SJCRH30 (cell line): ENCODE measurements around the gene IL1RAPL1. TPM values are rescaled to one million over a fixed set of nuclear protein-coding genes. Genes with fewer than 3 reads are reported as not detected.
"Not testable (repeated sequence)": the region's sequence is repeated elsewhere in the genome, so short reads cannot be mapped to it uniquely, and the experiment has no call there.

Experiments used
- DNase-seq, 2 experiments: peaks; one replicate each; pipeline ENCODE4 v3.0.0-alpha.2; 2015 to 2020
- H3K27ac ChIP-seq: fragments of 250-450 bp; sonication (Bioruptor Pico); 2 replicates; pipeline ENCODE4 v1.5.1; 2020; ENCODE audit warnings: mild to moderate bottlenecking, moderate library complexity
- H3K27me3 ChIP-seq: fragments of 250-450 bp; sonication (Bioruptor Pico); 2 replicates; pipeline ENCODE4 v1.5.1; 2020; ENCODE audit warnings: mild to moderate bottlenecking, moderate library complexity
- H3K36me3 ChIP-seq: fragments of 250-450 bp; sonication (Bioruptor Pico); 2 replicates; pipeline ENCODE4 v1.5.1; 2020; ENCODE audit warnings: mild to moderate bottlenecking, moderate library complexity
- H3K4me1 ChIP-seq: fragments of 250-450 bp; sonication (Bioruptor Pico); 2 replicates; pipeline ENCODE4 v1.5.1; 2020; ENCODE audit warnings: mild to moderate bottlenecking, moderate library complexity
- H3K4me3 ChIP-seq: fragments of 250-450 bp; sonication (Bioruptor Pico); 2 replicates; pipeline ENCODE4 v1.5.1; 2020; ENCODE audit warnings: mild to moderate bottlenecking, moderate library complexity
- H3K9me3 ChIP-seq: fragments of 250-450 bp; sonication (Bioruptor Pico); replicated peaks from 2 replicates; pipeline ENCODE4 v1.5.1; 2020; ENCODE audit warnings: mild to moderate bottlenecking, moderate library complexity
- total RNA-seq: library from RNA; depleted of rRNA; stranded (reverse); fragments of >200 nt; shearing (Covaris generic); gene quantifications from 2 replicates; pipeline ENCODE4 v1.2.3, GENCODE V29; 2014

Gene IL1RAPL1
- total RNA-seq, 1 experiment from 2014 or later = not detected

DNA sequence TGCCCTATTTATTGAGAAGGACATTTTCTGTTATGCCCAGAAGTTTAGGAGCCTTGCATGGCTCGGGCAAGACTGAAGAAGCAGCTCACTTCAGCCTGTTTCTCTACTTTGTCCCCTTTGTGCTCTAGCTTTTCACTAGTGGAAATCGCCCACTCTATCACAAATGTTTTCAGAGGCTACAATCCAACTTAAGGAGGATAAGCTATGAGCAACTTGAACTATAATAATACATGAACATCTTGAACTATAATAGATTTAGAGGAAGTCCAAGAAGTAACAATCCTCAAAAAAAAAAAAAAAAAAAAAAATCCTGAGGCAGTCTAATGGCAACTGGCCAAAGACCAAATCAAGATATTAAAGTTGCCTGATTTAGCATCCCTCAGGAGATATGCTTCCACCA, 452.3 kb downstream of the IL1RAPL1 start:
- no peak for DNase-seq
- Histone ChIP-seq H3K4me1 (no peaks in the 10 kb centered on the region), H3K36me3 (no peaks in the 10 kb centered on the region), H3K4me3 (no peak overlapping the region), H3K27me3 (no peaks in the 10 kb centered on the region), H3K27ac (no peak overlapping the region), H3K9me3 (no peaks in the 10 kb centered on the region)

DNA sequence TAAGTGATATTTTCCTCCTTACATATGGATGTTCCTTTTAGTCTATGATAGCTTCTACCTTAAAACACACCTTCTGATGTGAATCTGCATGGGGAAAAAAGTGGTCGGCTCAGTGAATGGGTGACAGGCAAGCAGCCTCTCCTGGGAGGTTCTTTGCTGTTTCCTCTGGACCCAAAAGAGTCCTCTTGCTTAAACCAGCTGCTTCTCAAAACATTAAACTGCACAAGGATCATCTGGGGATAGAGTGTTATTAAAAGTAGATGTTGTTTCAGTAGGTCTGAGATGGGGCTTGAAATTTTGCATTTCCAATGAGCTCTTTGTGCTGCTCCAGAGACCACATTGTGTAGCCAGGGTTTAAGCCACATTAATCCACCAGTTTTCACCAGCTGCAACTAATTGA, 452.9 kb downstream of the IL1RAPL1 start:
- no peak overlapping the region for H3K27ac ChIP-seq
- no peaks in the 10 kb centered on the region for H3K4me1 ChIP-seq
- DNase-seq = no peak
- H3K4me3 ChIP-seq = no peak overlapping the region
- H3K36me3 ChIP-seq = no peaks in the 10 kb centered on the region
- H3K9me3 ChIP-seq = no peaks in the 10 kb centered on the region
- H3K27me3 ChIP-seq = no peaks in the 10 kb centered on the region

DNA sequence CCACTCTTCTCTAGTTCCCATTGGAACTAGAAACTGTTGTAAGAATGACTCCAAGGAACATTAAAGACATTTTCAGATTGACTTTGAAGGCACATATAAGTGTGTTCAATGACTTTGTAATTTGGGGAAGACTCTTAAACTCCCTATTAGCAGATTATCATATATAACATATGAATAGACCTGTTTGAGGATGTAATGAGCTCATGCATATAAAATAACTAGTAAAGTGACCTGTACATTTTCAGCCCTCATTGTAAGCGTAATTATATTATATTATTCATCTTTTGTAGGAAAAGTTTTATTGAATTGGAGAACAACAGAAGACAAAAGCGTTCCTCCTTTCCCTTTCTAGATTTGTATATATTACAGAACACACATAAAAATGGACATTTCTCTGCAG, 455.1 kb downstream of the IL1RAPL1 start:
- no peak for DNase-seq
- Histone ChIP-seq H3K36me3 (no peaks in the 10 kb centered on the region), H3K27ac (no peak overlapping the region), H3K27me3 (no peaks in the 10 kb centered on the region), H3K4me1 (no peaks in the 10 kb centered on the region), H3K9me3 (no peaks in the 10 kb centered on the region), H3K4me3 (no peak overlapping the region)

DNA sequence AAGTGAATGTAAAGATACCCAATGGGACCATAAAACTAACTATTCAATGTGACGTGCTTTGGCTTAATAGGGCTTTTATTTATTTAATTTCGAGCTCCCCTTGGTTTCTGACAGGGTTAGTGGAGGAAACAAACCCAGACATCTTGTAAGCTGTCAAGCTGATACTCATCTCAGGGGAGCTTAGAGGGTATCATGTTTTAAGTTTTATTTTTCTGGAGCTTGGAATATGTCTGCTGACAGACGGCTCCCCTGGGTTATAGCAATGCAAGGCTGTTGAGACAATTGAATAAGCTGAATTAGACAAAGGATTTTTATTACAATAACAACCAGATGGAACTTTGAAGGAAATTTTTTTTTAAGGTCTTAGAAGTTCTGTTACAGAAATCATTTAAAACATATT, 456.5 kb downstream of the IL1RAPL1 start:
- H3K4me1 ChIP-seq = no peaks in the 10 kb centered on the region
- H3K9me3 ChIP-seq = no peaks in the 10 kb centered on the region
- no peak overlapping the region for H3K27ac ChIP-seq
- DNase-seq = no peak
- H3K4me3 ChIP-seq = no peak overlapping the region
- no peaks in the 10 kb centered on the region for H3K36me3 ChIP-seq
- no peaks in the 10 kb centered on the region for H3K27me3 ChIP-seq

DNA sequence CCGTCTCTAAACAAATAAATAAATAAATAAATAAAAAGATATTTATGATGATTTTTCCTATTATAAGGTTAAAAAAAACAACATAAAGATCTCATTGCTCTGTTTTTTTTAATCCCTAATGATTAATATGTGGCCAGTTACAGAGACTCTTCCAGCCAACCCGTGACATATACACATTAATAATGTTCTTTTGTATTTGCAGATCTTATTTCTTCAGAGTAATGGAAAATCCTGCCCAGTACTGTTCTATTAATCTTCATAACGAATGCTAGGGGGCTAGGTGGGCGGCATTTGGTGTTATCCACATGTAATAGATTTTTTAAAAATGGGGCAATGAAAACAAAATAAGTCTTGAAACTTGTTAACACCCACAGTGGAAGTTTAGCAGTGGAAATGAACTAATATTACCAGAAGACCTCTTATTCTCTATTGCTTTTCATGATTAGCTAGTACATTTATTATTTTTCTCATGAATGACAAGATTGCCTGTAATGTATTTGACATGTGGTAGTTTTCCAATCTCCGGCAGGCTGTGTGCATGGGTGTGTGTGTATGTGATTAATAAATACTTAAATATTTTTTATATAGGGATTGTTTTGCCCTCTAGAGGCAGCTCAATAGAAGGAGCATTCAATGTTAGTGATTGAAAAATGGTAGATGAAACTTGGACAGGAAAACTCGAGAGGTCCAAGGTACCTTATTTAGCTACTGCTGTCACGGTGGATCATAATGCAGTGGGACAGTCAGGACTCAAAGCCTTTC, 457.4 kb downstream of the IL1RAPL1 start:
- H3K36me3 ChIP-seq = no peaks in the 10 kb centered on the region
- H3K4me1 ChIP-seq = no peaks in the 10 kb centered on the region
- H3K27me3 ChIP-seq = no peaks in the 10 kb centered on the region
- no peak overlapping the region for H3K27ac ChIP-seq
- no peaks in the 10 kb centered on the region for H3K9me3 ChIP-seq
- no peak for DNase-seq
- no peak overlapping the region for H3K4me3 ChIP-seq

DNA sequence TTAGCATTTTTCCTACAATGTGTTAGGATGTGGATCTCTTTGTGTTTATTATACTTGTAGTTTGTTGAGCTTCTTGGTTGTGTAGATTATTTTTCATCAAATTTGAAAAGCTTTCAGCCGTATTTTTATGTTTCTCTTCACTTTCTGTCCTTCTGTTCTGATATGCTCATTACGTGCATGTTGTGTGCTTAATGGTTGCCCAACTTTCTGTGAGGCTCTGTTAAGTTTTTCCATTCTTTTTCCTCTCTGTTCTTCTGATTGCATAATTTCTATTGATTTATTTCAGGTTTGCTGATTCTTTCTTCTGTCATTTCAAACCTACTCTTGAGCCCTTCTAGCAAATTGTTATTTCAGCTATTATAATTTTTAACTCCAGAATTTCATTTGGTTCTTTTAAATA, 478.2 kb downstream of the IL1RAPL1 start:
- Histone ChIP-seq H3K36me3 (no peaks in the 10 kb centered on the region), H3K4me1 (no peaks in the 10 kb centered on the region), H3K9me3 (no peaks in the 10 kb centered on the region), H3K27me3 (no peaks in the 10 kb centered on the region), H3K27ac (no peak overlapping the region), H3K4me3 (no peak overlapping the region)
- DNase-seq = no peak

DNA sequence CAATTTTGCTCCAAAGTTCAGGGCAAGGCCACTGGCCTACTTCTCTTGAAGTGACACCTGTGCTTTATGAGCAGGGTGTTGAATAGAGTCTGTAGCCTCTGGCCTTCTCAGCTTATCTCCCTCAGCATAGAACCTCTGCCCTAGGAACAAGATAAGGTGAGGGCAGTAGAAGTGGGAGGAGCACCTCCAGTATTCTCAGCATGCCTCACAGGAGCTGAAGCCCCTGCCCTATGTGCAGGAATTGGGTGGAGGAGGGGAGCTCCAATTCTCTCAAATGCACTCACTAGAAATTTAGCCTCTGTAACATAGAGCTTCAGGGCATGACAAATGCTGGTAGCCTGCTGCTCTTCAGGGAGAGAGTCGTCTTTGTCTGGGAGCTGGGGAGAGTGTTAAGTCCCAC, 479.3 kb downstream of the IL1RAPL1 start:
- H3K27me3 ChIP-seq = no peaks in the 10 kb centered on the region
- no peaks in the 10 kb centered on the region for H3K4me1 ChIP-seq
- DNase-seq = no peak
- H3K27ac ChIP-seq = no peak overlapping the region
- H3K4me3 ChIP-seq = no peak overlapping the region
- H3K9me3 ChIP-seq = no peaks in the 10 kb centered on the region
- H3K36me3 ChIP-seq = no peaks in the 10 kb centered on the region

DNA sequence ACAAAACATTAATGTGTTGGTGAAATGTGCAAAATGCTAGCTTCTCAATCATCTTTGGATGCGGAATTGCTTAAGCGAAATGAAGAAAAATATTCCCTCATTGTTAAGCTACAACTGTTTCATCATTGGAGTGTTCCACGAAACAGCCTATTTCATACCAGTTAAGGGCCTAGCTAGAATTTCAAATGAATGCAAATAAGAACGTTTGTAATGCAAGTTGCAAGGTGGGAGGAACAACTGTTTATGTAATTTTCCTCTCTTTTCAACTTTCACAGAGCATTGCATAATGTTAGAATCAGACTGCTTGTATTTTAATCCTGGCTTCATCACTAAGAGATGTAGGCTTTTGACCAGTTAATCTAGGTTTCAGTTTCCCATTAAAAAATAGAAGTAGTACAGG, 480.1 kb downstream of the IL1RAPL1 start:
- Histone ChIP-seq H3K4me3 (no peak overlapping the region), H3K27ac (no peak overlapping the region), H3K9me3 (no peaks in the 10 kb centered on the region), H3K36me3 (no peaks in the 10 kb centered on the region), H3K4me1 (no peaks in the 10 kb centered on the region), H3K27me3 (no peaks in the 10 kb centered on the region)
- DNase-seq = no peak

DNA sequence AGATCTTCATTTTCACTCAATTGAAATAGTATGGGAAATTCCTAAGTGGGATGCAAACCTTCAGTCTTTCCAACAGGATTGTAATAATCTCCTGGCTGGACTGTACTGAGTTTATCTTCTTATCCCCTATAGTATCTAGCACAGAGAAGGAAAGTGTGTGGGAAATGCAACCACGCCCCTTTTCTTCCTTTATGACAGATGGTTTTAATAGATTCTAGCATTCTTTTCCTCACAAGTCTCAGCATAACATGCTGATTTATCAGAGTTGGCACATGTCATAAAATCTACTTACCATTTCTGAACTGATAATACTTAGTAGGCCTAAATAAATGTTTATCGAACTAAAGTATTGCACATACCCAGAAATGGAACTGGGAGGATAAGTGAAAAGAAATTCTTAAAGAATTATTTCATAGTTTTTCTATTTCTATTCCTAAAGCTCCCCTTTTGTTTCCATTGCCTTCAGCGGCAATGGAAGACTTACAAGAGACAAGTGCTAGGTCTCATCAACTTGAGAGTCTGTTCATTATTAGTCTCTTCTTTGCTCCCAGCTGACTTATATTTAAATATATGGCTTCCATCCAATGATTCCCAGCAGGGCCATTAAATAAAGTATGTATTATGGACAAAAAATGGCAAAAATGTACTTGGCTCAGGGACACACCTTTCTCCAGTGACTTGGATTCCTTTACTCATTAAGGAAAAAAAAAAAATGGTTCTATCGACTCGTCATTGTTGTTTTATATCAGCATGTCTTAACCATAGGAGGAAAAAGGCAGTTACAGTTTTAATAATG, 484.5 kb downstream of the IL1RAPL1 start:
- H3K36me3 ChIP-seq = no peaks in the 10 kb centered on the region
- H3K9me3 ChIP-seq = no peaks in the 10 kb centered on the region
- DNase-seq = no peak
- no peaks in the 10 kb centered on the region for H3K4me1 ChIP-seq
- H3K4me3 ChIP-seq = no peak overlapping the region
- no peaks in the 10 kb centered on the region for H3K27me3 ChIP-seq
- H3K27ac ChIP-seq = no peak overlapping the region

DNA sequence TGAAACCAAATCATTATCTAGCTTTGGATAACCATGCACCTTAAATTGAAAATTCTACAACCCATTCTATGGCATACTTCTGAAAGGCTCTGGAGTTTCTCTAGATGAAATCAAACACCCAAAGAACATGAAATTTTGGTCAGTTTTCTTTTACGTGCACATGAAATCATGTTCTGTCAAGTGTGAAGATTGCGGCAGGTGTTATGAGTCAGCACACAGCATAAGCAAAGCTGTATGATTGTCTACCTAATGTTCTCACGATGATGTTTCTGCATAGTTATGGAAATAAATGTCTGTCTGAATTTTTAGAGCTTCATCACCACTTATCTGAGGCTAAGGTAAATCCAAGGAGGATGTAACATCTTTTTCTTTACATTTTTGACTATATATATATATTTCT, 495.3 kb downstream of the IL1RAPL1 start:
- Histone ChIP-seq H3K27ac (no peak overlapping the region), H3K36me3 (no peaks in the 10 kb centered on the region), H3K9me3 (no peaks in the 10 kb centered on the region), H3K27me3 (no peaks in the 10 kb centered on the region), H3K4me3 (no peak overlapping the region), H3K4me1 (no peaks in the 10 kb centered on the region)
- DNase-seq = peak in 1 of 2 experiments; percentile 1

DNA sequence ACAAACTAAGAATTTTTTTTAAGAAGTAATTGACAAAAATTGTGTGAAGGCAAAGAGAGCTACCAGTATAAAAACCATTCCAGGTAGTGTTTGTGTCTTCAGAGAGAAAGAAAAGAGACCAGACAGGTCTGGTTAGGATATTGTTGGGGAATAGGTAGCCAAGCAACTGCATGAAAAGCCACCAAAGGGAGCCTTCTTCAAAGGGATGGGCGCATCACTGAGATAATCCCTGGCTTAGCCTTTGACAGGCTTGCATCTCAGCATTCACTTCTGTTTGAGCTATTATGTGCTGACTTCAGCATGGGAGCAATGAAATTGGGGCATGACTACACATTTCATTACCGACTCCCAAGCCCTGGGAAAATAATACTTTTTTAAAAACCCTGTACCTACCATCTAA, 496.6 kb downstream of the IL1RAPL1 start:
- DNase-seq = no peak
- no peaks in the 10 kb centered on the region for H3K9me3 ChIP-seq
- no peaks in the 10 kb centered on the region for H3K27me3 ChIP-seq
- H3K36me3 ChIP-seq = no peaks in the 10 kb centered on the region
- H3K4me3 ChIP-seq = no peak overlapping the region
- no peak overlapping the region for H3K27ac ChIP-seq
- H3K4me1 ChIP-seq = no peaks in the 10 kb centered on the region

DNA sequence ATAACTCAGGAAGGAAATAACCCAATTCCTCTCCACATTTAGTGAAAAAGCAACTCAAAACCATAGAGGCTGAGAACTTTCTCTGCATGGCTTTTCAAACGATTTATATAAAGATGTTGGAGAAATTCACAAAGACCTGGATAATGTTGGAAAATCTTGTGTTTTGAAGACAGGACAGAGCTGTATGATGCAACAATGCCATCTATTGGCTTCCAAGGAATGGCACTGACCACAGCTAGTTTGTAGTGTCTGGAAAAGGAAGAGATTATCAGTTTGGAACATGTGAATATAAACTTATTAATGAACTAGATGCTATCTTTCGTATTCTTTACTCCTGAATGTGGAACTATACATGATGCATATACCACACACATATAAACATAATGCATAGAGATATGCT, 503.6 kb downstream of the IL1RAPL1 start:
- Histone ChIP-seq H3K9me3 (no peaks in the 10 kb centered on the region), H3K27me3 (no peaks in the 10 kb centered on the region), H3K4me1 (no peaks in the 10 kb centered on the region), H3K27ac (no peak overlapping the region), H3K36me3 (no peaks in the 10 kb centered on the region), H3K4me3 (no peak overlapping the region)
- peak in 1 of 2 experiments; percentile 6 for DNase-seq

DNA sequence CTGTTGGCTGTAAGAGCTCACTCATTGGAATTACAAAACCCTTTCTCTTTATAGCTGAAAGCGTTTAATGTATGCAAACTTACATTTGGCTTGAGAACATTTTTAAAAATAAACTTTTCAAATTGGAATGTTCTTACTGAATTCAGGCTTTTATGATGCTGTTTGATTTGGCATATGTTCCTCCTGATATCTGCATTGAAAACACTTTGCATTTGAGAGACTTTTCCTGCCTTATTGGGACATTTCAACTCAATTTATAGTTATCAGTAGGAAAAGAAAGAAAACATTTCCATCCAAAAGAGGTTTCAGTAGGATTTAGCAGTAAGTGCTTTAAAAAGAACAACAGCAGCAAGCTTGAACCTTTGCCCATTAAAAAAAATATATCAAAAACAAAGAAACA, 520.0 kb downstream of the IL1RAPL1 start:
- no peaks in the 10 kb centered on the region for H3K27me3 ChIP-seq
- H3K27ac ChIP-seq = no peak overlapping the region
- no peaks in the 10 kb centered on the region for H3K36me3 ChIP-seq
- H3K4me1 ChIP-seq = no peaks in the 10 kb centered on the region
- H3K9me3 ChIP-seq = no peaks in the 10 kb centered on the region
- no peak overlapping the region for H3K4me3 ChIP-seq
- no peak for DNase-seq

DNA sequence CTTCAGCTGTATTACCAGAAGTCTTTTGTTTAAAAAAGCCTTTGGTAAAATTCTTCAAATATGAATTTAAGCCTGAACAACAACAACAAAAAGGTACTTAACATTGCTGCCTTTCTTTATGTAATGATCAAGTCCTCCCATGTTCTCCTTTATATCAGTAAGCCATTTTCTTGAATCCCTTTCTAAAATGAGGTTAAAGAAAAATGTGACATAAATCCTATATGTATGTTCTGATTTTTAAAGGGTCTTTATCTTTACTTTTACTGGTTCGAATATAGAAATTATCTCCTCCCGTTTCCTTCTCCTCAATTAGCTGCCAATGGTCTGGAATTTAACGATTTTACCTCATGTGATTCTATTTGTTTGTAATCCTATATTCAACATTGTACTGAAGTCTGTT, 522.8 kb downstream of the IL1RAPL1 start:
- no peaks in the 10 kb centered on the region for H3K36me3 ChIP-seq
- no peaks in the 10 kb centered on the region for H3K27me3 ChIP-seq
- H3K9me3 ChIP-seq = no peaks in the 10 kb centered on the region
- DNase-seq = no peak
- H3K4me1 ChIP-seq = no peaks in the 10 kb centered on the region
- no peak overlapping the region for H3K4me3 ChIP-seq
- no peak overlapping the region for H3K27ac ChIP-seq

DNA sequence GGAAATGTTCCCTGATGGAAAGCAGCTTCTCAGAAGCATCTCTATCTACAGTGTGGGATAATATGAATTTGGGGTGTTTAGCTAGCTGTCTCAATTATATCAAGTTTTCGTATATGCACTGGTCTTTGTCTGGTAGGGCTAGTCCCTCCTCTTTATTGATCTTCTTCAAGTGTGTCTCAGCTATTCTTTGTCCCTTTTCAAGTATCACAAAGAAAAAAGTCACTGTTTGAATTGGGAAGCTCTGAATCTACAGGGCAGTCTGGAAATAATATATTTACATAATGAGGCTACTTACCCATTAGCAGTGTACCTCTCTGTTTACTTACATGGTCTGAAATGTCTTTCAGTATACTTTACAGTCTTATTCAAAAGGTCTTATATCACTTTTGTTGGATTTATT, 526.0 kb downstream of the IL1RAPL1 start:
- no peak for DNase-seq
- Histone ChIP-seq H3K27ac (no peak overlapping the region), H3K36me3 (no peaks in the 10 kb centered on the region), H3K9me3 (no peaks in the 10 kb centered on the region), H3K27me3 (no peaks in the 10 kb centered on the region), H3K4me1 (no peaks in the 10 kb centered on the region), H3K4me3 (no peak overlapping the region)

DNA sequence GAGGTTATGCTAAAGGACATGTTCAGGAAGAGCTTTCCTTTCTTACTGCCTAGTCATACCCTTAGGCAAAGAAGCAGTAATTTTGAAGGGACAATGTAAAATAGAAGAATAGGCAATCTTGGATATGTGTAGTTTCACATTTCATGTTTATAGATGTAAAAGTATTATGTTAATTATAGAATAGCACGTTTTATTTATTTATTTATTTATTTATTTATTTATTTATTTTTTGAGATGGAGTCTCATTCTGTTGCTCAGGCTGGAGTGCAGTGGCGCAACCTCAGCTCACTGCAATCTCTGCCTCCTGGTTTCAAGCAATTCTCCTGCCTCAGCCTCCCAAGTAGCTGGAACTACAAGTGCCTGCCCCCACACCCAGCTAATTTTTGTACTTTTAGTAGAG, 535.6 kb downstream of the IL1RAPL1 start:
- not testable (repeated sequence) for H3K36me3 ChIP-seq, H3K27me3 ChIP-seq, H3K27ac ChIP-seq, DNase-seq, H3K9me3 ChIP-seq, H3K4me3 ChIP-seq, H3K4me1 ChIP-seq
